Measurements from ENCODE around the gene RHBDL3. TPM values are rescaled to one million over a fixed set of nuclear protein-coding genes. Genes with fewer than 3 reads are reported as not detected.

Gene RHBDL3
- total and polyA plus RNA-seq, 9 donors = 1.1 to 2.4 (median 1.5) TPM

GRCh38 chr17:32288615-32289014, 23.0 kb downstream of the RHBDL3 start:
- H3K27ac ChIP-seq (ENCODE audit: low read length) = no peak overlapping the region
- peaks cover 2% of the 10 kb centered on the region for H3K27me3 ChIP-seq (ENCODE audit: control insufficient read depth, insufficient read depth, low read length)
- H3K4me3 ChIP-seq (ENCODE audit: low read length) = no peak overlapping the region
- no CpG with 5 or more reads among the region's 11 CpGs for WGBS (ENCODE audit: insufficient coverage)
- peaks cover 6% of the 10 kb centered on the region for H3K4me1 ChIP-seq (ENCODE audit: control insufficient read depth, insufficient read depth, low read length)
- no peaks in the 10 kb centered on the region for H3K9me3 ChIP-seq (replicated peaks; ENCODE audit: control insufficient read depth, low read depth, low read length)
- DNase-seq = peak; percentile 44
- no peaks in the 10 kb centered on the region for H3K36me3 ChIP-seq (ENCODE audit: control insufficient read depth, insufficient read depth, low read length)

- H3K27me3 ChIP-seq (ENCODE audit: control insufficient read depth, insufficient read depth, low read length) = peaks cover 2% of the 10 kb centered on the region
- peaks cover 6% of the 10 kb centered on the region for H3K4me1 ChIP-seq (ENCODE audit: control insufficient read depth, insufficient read depth, low read length)
- H3K27ac ChIP-seq (ENCODE audit: low read length) = no peak overlapping the region
- no peak for DNase-seq
- WGBS (ENCODE audit: insufficient coverage) = 41% methylated on average over 6 of the region's 9 CpGs
- H3K36me3 ChIP-seq (ENCODE audit: control insufficient read depth, insufficient read depth, low read length) = no peaks in the 10 kb centered on the region
- no peak overlapping the region for H3K4me3 ChIP-seq (ENCODE audit: low read length)
- no peaks in the 10 kb centered on the region for H3K9me3 ChIP-seq (replicated peaks; ENCODE audit: control insufficient read depth, low read depth, low read length)
Observed at GRCh38 chr17:32289471-32290070, 23.9 kb downstream of the RHBDL3 start.

- H3K36me3 ChIP-seq (ENCODE audit: control insufficient read depth, insufficient read depth, low read length) = no peaks in the 10 kb centered on the region
- WGBS (ENCODE audit: insufficient coverage) = no CpG with 5 or more reads among the region's 4 CpGs
- peaks cover 6% of the 10 kb centered on the region for H3K4me1 ChIP-seq (ENCODE audit: control insufficient read depth, insufficient read depth, low read length)
- no peaks in the 10 kb centered on the region for H3K9me3 ChIP-seq (replicated peaks; ENCODE audit: control insufficient read depth, low read depth, low read length)
- H3K4me3 ChIP-seq (ENCODE audit: low read length) = no peak overlapping the region
- DNase-seq = no peak
- H3K27ac ChIP-seq (ENCODE audit: low read length) = no peak overlapping the region
- H3K27me3 ChIP-seq (ENCODE audit: control insufficient read depth, insufficient read depth, low read length) = no peaks in the 10 kb centered on the region
Observed at GRCh38 chr17:32292094-32292493, 26.5 kb downstream of the RHBDL3 start.

GRCh38 chr17:32297424-32297823, 31.8 kb downstream of the RHBDL3 start:
- 100% methylated on average over 1 of the region's 2 CpGs for WGBS (ENCODE audit: insufficient coverage)
- no peak overlapping the region for H3K27ac ChIP-seq (ENCODE audit: low read length)
- no peak overlapping the region for H3K4me3 ChIP-seq (ENCODE audit: low read length)
- peaks cover 7% of the 10 kb centered on the region for H3K4me1 ChIP-seq (ENCODE audit: control insufficient read depth, insufficient read depth, low read length)
- DNase-seq = no peak
- H3K9me3 ChIP-seq (replicated peaks; ENCODE audit: control insufficient read depth, low read depth, low read length) = no peaks in the 10 kb centered on the region
- no peaks in the 10 kb centered on the region for H3K36me3 ChIP-seq (ENCODE audit: control insufficient read depth, insufficient read depth, low read length)
- no peaks in the 10 kb centered on the region for H3K27me3 ChIP-seq (ENCODE audit: control insufficient read depth, insufficient read depth, low read length)

GRCh38 chr17:32297860-32298259, 32.2 kb downstream of the RHBDL3 start:
- Histone ChIP-seq H3K4me3 (ENCODE audit: low read length) (no peak overlapping the region), H3K36me3 (ENCODE audit: control insufficient read depth, insufficient read depth, low read length) (no peaks in the 10 kb centered on the region), H3K4me1 (ENCODE audit: control insufficient read depth, insufficient read depth, low read length) (peaks cover 7% of the 10 kb centered on the region), H3K9me3 (replicated peaks; ENCODE audit: control insufficient read depth, low read depth, low read length) (no peaks in the 10 kb centered on the region), H3K27ac (ENCODE audit: low read length) (no peak overlapping the region), H3K27me3 (ENCODE audit: control insufficient read depth, insufficient read depth, low read length) (no peaks in the 10 kb centered on the region)
- WGBS (ENCODE audit: insufficient coverage) = 92% methylated on average over 4 of the region's 6 CpGs
- no peak for DNase-seq

DNA sequence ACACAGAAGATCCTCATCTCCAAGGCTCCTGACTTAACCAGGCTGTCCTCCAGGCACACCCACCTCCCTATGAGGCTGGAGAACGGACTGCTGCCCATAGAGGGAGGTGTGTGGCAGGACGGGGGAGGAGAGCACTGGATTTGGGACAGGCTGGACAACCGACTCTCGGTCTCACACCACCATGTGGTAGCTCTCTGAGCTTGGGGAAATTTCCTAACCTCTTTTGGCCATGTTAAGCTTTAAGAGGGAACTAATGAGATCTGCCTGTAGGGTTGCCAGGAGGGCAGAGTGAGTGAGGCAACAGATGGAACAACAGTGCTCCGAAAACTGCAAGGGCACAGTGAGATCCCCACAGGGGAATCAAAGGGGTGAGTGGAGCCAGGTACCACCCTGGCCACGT, 32.7 kb downstream of the RHBDL3 start:
- peaks cover 7% of the 10 kb centered on the region for H3K4me1 ChIP-seq (ENCODE audit: control insufficient read depth, insufficient read depth, low read length)
- H3K27me3 ChIP-seq (ENCODE audit: control insufficient read depth, insufficient read depth, low read length) = no peaks in the 10 kb centered on the region
- no peaks in the 10 kb centered on the region for H3K9me3 ChIP-seq (replicated peaks; ENCODE audit: control insufficient read depth, low read depth, low read length)
- DNase-seq = peak; percentile 23
- WGBS (ENCODE audit: insufficient coverage) = 57% methylated on average over 2 of the region's 6 CpGs
- H3K36me3 ChIP-seq (ENCODE audit: control insufficient read depth, insufficient read depth, low read length) = no peaks in the 10 kb centered on the region
- H3K4me3 ChIP-seq (ENCODE audit: low read length) = no peak overlapping the region
- H3K27ac ChIP-seq (ENCODE audit: low read length) = no peak overlapping the region

GRCh38 chr17:32298721-32299579, 33.3 kb downstream of the RHBDL3 start:
- H3K36me3 ChIP-seq (ENCODE audit: control insufficient read depth, insufficient read depth, low read length) = no peaks in the 10 kb centered on the region
- no peak for DNase-seq
- no peaks in the 10 kb centered on the region for H3K27me3 ChIP-seq (ENCODE audit: control insufficient read depth, insufficient read depth, low read length)
- WGBS (ENCODE audit: insufficient coverage) = 39% methylated on average over 5 of the region's 13 CpGs
- H3K4me3 ChIP-seq (ENCODE audit: low read length) = no peak overlapping the region
- no peak overlapping the region for H3K27ac ChIP-seq (ENCODE audit: low read length)
- peaks cover 10% of the 10 kb centered on the region for H3K4me1 ChIP-seq (ENCODE audit: control insufficient read depth, insufficient read depth, low read length)
- no peaks in the 10 kb centered on the region for H3K9me3 ChIP-seq (replicated peaks; ENCODE audit: control insufficient read depth, low read depth, low read length)

GRCh38 chr17:32299580-32300164, 34.0 kb downstream of the RHBDL3 start:
- Histone ChIP-seq H3K4me1 (ENCODE audit: control insufficient read depth, insufficient read depth, low read length) (peaks cover 12% of the 10 kb centered on the region), H3K27me3 (ENCODE audit: control insufficient read depth, insufficient read depth, low read length) (no peaks in the 10 kb centered on the region), H3K36me3 (ENCODE audit: control insufficient read depth, insufficient read depth, low read length) (no peaks in the 10 kb centered on the region), H3K4me3 (ENCODE audit: low read length) (no peak overlapping the region), H3K9me3 (replicated peaks; ENCODE audit: control insufficient read depth, low read depth, low read length) (no peaks in the 10 kb centered on the region), H3K27ac (ENCODE audit: low read length) (no peak overlapping the region)
- WGBS (ENCODE audit: insufficient coverage) = 62% methylated on average over 6 of the region's 7 CpGs
- no peak for DNase-seq

DNA sequence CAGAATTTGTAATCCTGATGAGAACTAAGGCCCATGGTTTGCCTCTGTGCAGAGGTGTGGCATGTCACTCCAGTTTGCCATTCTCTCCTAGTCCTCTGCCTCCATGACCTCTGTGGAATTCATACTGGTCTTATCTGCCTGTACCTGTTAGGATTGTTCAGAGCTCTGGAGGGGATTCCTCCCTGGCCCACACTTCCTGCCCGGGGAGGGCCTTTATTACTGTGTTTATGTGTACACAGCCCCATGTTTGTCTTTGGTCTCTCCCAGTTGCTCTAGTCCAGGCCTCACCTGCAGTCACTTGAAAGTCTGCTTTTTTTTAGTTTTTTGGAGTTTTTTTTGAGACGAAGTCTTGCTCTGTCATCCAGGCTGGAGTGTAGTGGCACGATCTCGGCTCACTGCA, 36.4 kb downstream of the RHBDL3 start:
- WGBS (ENCODE audit: insufficient coverage) = 67% methylated on average over 1 of the region's 4 CpGs

DNA sequence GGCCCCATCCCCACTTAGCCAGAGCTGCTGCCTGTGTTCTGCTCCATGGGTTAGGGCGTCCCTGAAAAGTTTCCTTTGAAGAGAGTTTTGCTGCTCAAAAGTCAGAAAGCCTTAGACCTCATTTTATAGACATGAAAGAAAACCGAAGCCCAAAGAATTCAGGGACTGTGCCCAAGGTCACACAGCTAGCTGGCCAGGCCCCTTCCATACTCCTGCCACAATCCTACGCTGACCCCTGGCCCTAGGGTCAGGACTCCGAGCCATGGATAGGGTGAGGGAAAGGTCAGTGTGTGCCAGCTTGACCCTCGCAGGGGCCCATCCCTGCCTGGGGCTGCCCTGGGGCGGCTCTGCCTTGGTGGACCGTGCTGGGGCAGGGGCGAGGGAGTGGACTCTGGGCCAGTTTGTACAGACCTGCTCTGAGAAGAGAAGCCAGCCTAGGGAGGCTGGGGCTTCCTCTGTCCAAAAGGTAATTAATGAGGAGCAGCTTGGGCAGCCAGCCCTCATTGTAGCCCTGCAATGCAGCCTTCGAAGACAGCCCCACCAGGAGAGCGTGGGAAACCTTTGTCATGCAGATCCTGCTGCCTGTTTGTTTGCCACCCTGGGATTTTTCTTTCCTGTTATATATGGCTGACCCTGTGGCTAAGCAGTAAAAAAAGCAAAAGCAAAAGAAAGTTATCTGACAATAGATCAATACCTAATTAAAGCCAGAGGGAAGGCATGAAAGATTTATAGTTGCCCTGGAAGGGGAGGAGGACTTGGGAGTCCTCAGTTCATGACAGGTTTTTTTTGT, 37.4 kb downstream of the RHBDL3 start:
- H3K36me3 ChIP-seq (ENCODE audit: control insufficient read depth, insufficient read depth, low read length) = no peaks in the 10 kb centered on the region
- H3K4me1 ChIP-seq (ENCODE audit: control insufficient read depth, insufficient read depth, low read length) = peaks cover 12% of the 10 kb centered on the region
- no peak overlapping the region for H3K27ac ChIP-seq (ENCODE audit: low read length)
- H3K27me3 ChIP-seq (ENCODE audit: control insufficient read depth, insufficient read depth, low read length) = no peaks in the 10 kb centered on the region
- no peak overlapping the region for H3K4me3 ChIP-seq (ENCODE audit: low read length)
- 50% methylated on average over 7 of the region's 10 CpGs for WGBS (ENCODE audit: insufficient coverage)
- H3K9me3 ChIP-seq (replicated peaks; ENCODE audit: control insufficient read depth, low read depth, low read length) = no peaks in the 10 kb centered on the region
- DNase-seq = no peak

More for the DNA sequence above, 36.4 kb downstream of the RHBDL3 start:
- Histone ChIP-seq H3K9me3 (replicated peaks; ENCODE audit: control insufficient read depth, low read depth, low read length) (no peaks in the 10 kb centered on the region), H3K36me3 (ENCODE audit: control insufficient read depth, insufficient read depth, low read length) (no peaks in the 10 kb centered on the region), H3K27ac (ENCODE audit: low read length) (no peak overlapping the region), H3K4me3 (ENCODE audit: low read length) (no peak overlapping the region), H3K27me3 (ENCODE audit: control insufficient read depth, insufficient read depth, low read length) (no peaks in the 10 kb centered on the region), H3K4me1 (ENCODE audit: control insufficient read depth, insufficient read depth, low read length) (peaks cover 12% of the 10 kb centered on the region)
- no peak for DNase-seq
